ENCODE data around the gene NCAPH2. TPM values are rescaled to one million over a fixed set of nuclear protein-coding genes. Genes with fewer than 3 reads are reported as not detected.
A peak's percentile ranks its signal among the peaks of the same experiment; 100 is the strongest.

The NCAPH2 gene
- total and polyA plus RNA-seq, 9 of the 15 experiments (the other 6 are each of a cell fraction or from before 2014, with no cell fraction given): 3.6 to 88.6 (median 32.4) TPM

- TF ChIP-seq FOXK2 (conservative IDR thresholded peaks at IDR 0.05 in 1 of 2, IDR thresholded peaks at IDR 0.05 in 1 of 2; ENCODE audit: low read depth in 2 of 2) (no peak), MED1 (CRISPR knock-in tag; IDR thresholded peaks at IDR 0.05; ENCODE audit: borderline replicate concordance) (no peak), TAF7 (tag; IDR thresholded peaks at IDR 0.05) (0 out of 2 replicates have a peak, but pooled peaks have one; percentile 17), TRIM24 (IDR thresholded peaks at IDR 0.05) (peak; percentile 50 to 75; a peak in 2 of 4 replicates), ZNF699 (CRISPR knock-in tag; IDR thresholded peaks at IDR 0.05; ENCODE audit: insufficient replicate concordance) (no peak), ZNF584 (CRISPR knock-in tag; IDR thresholded peaks at IDR 0.05; ENCODE audit: low read depth) (peak; percentile 54), RBFOX2 (IDR thresholded peaks at IDR 0.05; ENCODE audit: low read depth, low read length) (peak; percentile 70), ZNF717 (CRISPR knock-in tag; IDR thresholded peaks at IDR 0.05) (no peak), TEAD1 (CRISPR knock-in tag; IDR thresholded peaks at IDR 0.05) (no peak), THRB (CRISPR knock-in tag; conservative IDR thresholded peaks at IDR 0.05) (no peak), EP400 (IDR thresholded peaks at IDR 0.05) (peak; percentile 71), SP2 (IDR thresholded peaks at IDR 0.05; ENCODE audit: extremely low read depth, low read depth, low read length, poor library complexity, severe bottlenecking) (no peak), SMAD4 (CRISPR knock-in tag; conservative IDR thresholded peaks at IDR 0.05) (no peak), ZNF830 (CRISPR knock-in tag; IDR thresholded peaks at IDR 0.05) (no peak), MAZ (CRISPR knock-in tag; conservative IDR thresholded peaks at IDR 0.05 in 1 of 2, IDR thresholded peaks at IDR 0.05 in 1 of 2) (peak; percentile 62 to 91; a peak in 3 of 4 replicates), PCBP2 (IDR thresholded peaks at IDR 0.05; ENCODE audit: low read depth, low read length, poor library complexity, severe bottlenecking) (no peak), ZNF24 (IDR thresholded peaks at IDR 0.05) (no peak), CEBPZ (IDR thresholded peaks at IDR 0.05; ENCODE audit: borderline replicate concordance, low read depth, low read length) (no peak)
- TF ChIP-seq, protein P1, sequence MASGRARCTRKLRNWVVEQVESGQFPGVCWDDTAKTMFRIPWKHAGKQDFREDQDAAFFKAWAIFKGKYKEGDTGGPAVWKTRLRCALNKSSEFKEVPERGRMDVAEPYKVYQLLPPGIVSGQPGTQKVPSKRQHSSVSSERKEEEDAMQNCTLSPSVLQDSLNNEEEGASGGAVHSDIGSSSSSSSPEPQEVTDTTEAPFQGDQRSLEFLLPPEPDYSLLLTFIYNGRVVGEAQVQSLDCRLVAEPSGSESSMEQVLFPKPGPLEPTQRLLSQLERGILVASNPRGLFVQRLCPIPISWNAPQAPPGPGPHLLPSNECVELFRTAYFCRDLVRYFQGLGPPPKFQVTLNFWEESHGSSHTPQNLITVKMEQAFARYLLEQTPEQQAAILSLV (tag; IDR thresholded peaks at IDR 0.05): 0 out of 2 replicates have a peak, but pooled peaks have one; percentile 26
- TF ChIP-seq, protein P2, sequence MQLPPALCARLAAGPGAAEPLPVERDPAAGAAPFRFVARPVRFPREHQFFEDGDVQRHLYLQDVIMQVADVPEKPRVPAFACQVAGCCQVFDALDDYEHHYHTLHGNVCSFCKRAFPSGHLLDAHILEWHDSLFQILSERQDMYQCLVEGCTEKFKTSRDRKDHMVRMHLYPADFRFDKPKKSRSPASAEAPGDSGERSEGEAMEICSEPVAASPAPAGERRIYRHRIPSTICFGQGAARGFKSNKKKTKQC (CRISPR knock-in tag; IDR thresholded peaks at IDR 0.05): no peak
Measured at GRCh38 chr22:50545522-50546325, 37.7 kb downstream of the NCAPH2 start, which contains the start of gene KLHDC7B (continued).
